ENCODE measurements around the gene HTR2C. TPM values are rescaled to one million over a fixed set of nuclear protein-coding genes. Genes with fewer than 3 reads are reported as not detected.

HTR2C gene
- total RNA-seq, 4 donors from 2014 or later: 15.7 TPM; not detected in 3

- Histone ChIP-seq H3K4me1 (no peaks in the 10 kb centered on the region), H3K36me3 (no peaks in the 10 kb centered on the region), H3K27me3 (no peaks in the 10 kb centered on the region), H3K4me3 (no peak overlapping the region), H3K27ac (no peak overlapping the region), H3K9me3 (no peaks in the 10 kb centered on the region)
- TF ChIP-seq POLR2A (IDR thresholded peaks at IDR 0.05): no peak
- TF ChIP-seq CTCF (IDR thresholded peaks at IDR 0.05): no peak
- no peak for DNase-seq
- intact Hi-C loops (cut with DNase I; ENCODE audit: low total_unique reads): no loop called here
Observed at GRCh38 chrX:114841051-114841450, 257.2 kb downstream of the HTR2C start.

DNA sequence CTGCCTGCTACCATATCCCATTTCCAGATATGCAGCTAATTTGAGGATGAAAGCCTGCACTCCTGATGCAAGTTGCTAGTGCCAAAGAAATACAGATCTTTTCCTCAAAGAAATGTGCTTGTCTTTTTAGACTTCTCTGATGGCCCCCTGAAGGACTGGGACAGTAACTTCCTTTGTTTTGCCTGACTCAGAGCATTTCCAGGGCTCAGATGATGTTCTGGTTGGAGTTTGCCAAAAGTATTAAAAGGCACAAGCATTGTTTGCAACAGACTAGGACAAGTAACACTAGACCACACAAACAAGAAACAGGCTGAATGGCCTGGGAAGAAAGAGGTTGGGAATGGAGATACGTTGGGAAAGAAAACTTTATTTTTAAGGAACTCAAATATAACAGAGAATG is 258.3 kb downstream of the HTR2C start:
- intact Hi-C loops (cut with DNase I; ENCODE audit: low total_unique reads): no loop called here

GRCh38 chrX:114889481-114889880 is 305.6 kb downstream of the HTR2C start:
- Histone ChIP-seq H3K27me3 (no peaks in the 10 kb centered on the region), H3K9me3 (no peaks in the 10 kb centered on the region), H3K27ac (no peak overlapping the region), H3K4me3 (no peak overlapping the region), H3K4me1 (no peaks in the 10 kb centered on the region), H3K36me3 (no peaks in the 10 kb centered on the region)
- no peak for TF ChIP-seq CTCF (IDR thresholded peaks at IDR 0.05)
- no peak for TF ChIP-seq POLR2A (IDR thresholded peaks at IDR 0.05)
- intact Hi-C loops (cut with DNase I; ENCODE audit: low total_unique reads): no loop called here
- DNase-seq: no peak

More for the DNA sequence above, 258.3 kb downstream of the HTR2C start:
- Histone ChIP-seq H3K27ac (no peak overlapping the region), H3K4me1 (no peaks in the 10 kb centered on the region), H3K27me3 (no peaks in the 10 kb centered on the region), H3K9me3 (no peaks in the 10 kb centered on the region), H3K36me3 (no peaks in the 10 kb centered on the region), H3K4me3 (no peak overlapping the region)
- no peak for TF ChIP-seq POLR2A (IDR thresholded peaks at IDR 0.05)
- no peak for TF ChIP-seq CTCF (IDR thresholded peaks at IDR 0.05)
- DNase-seq: no peak

GRCh38 chrX:114903618-114904017 is 319.7 kb downstream of the HTR2C start:
- Histone ChIP-seq H3K4me3 (no peak overlapping the region), H3K9me3 (no peaks in the 10 kb centered on the region), H3K27ac (no peak overlapping the region), H3K4me1 (no peaks in the 10 kb centered on the region), H3K27me3 (peaks cover 0 to 6% of the 10 kb centered on the region in 2 donors), H3K36me3 (no peaks in the 10 kb centered on the region)
- TF ChIP-seq POLR2A (IDR thresholded peaks at IDR 0.05) (no peak), CTCF (IDR thresholded peaks at IDR 0.05) (no peak)
- no peak for DNase-seq
- intact Hi-C loops (cut with DNase I; ENCODE audit: low total_unique reads): no loop called here

- TF ChIP-seq POLR2A (IDR thresholded peaks at IDR 0.05): no peak
- no peak for TF ChIP-seq CTCF (IDR thresholded peaks at IDR 0.05)
- H3K27me3 ChIP-seq: no peaks in the 10 kb centered on the region
- no peak overlapping the region for H3K27ac ChIP-seq
- H3K36me3 ChIP-seq: no peaks in the 10 kb centered on the region
- H3K4me1 ChIP-seq: no peaks in the 10 kb centered on the region
- DNase-seq: no peak
- H3K4me3 ChIP-seq: no peak overlapping the region
- intact Hi-C loops (cut with DNase I; ENCODE audit: low total_unique reads): no loop called here
- H3K9me3 ChIP-seq: no peaks in the 10 kb centered on the region
Observed at GRCh38 chrX:114905251-114905650, 321.4 kb downstream of the HTR2C start.

Measured in uterus (tissue), 4 donors.